NOMO-1 treated with DMSO at 0.1 percent for 48 hours (cell line): ENCODE data around the gene DLG3.
A peak's percentile ranks its signal among the peaks of the same experiment; 100 is the strongest.
"Not testable (repeated sequence)": the region's sequence is repeated elsewhere in the genome, so short reads cannot be mapped to it uniquely, and the experiment has no call there.

Experiments
- DNase-seq: peaks from one replicate; lab custom pipeline; 2025; ENCODE audit not compliant: unreplicated experiment; lab: John Stamatoyannopoulos, UW

DLG3 gene

DNA sequence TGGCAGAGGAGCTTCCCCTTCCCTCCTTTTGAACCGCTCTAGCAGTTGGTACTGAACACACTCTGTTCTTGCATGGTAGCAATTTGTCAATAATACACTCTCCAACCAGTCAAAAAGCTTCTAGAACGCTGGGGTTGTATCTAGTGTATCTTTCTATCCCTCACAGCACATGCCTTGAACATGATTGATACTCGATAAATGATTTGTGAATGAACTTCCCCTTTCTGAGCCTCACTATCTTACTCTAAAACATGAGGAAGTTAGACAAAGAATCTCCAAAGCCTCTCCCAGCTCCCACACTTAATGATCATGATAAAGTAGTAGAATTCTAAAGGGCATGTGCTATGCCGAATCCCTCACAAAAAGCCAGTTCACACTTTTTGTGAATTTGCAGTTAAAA is 64.4 kb downstream of the DLG3 start:
- DNase-seq, result peak; percentile 5

DNA sequence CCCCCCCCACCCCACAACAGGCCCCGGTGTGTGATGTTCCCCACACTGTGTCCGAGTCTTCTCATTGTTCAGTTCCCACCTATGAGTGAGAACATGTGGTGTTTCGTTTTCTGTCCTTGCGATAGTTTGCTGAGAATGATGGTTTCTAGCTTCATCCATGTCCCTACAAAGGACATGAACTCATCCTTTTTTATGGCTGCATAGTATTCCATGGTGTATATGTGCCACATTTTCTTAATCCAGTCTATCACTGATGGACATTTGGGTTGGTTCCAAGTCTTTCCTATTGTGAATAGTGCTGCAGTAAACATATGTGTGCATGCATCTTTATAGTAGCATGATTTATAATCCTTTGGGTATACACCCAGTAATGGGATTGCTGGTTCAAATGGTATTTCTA is 70.6 kb downstream of the DLG3 start:
- DNase-seq, result not testable (repeated sequence)

DNA sequence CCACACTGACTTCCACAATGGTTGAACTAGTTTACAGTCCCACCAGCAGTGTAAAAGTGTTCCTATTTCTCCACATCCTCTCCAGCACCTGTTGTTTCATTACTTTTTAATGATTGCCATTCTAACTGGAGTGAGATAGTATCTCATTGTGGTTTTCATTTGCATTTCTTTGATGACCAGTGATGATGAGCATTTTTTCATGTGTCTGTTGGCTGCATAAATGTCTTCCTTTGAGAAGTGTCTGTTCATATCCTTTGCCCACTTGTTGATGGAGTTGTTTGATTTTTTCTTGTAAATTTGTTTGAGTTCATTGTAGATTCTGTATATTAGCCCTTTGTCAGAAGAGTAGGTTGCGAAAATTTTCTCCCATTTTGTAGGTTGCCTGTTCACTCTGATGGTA is 71.1 kb downstream of the DLG3 start:
- DNase-seq, result not testable (repeated sequence)

DNA sequence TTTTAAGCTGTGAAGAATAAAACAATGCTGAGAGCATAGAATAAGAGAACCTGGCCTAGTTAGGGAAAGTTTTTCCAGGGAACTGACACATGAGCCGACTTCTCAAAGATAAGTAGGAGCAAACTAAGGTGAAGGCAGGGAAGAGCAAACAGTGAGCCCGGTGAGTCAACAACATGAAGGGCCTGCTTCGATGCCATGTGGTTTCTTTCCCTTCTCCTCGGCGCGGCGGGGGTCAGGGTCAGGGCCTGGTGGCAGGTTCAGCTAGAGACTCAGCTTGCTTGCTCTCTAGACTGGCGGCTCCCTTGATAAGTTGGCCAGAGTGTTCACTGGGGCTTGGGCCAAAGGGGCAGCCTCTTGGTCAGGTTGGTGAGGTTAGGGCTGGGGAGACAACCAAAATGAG is 81.1 kb downstream of the DLG3 start:
- no peak for DNase-seq

DNA sequence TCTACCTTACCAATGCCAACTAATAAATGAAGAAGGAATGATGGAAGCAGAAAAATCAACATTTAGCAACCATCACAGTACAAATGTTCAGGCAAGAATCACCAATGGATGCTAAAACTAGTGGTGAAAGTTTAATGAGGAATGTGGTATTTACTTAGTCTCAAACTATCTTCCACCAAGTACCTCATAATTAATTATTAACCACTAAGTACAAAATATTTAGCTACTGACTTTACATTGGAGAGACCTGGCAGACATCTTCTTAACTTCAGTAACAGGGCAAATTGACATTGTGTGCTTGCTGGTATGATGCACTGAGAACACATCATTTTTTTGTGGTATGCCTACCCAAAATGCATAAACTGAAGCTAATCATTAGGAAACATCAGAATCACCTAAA is 82.4 kb downstream of the DLG3 start:
- DNase-seq, result no peak

DNA sequence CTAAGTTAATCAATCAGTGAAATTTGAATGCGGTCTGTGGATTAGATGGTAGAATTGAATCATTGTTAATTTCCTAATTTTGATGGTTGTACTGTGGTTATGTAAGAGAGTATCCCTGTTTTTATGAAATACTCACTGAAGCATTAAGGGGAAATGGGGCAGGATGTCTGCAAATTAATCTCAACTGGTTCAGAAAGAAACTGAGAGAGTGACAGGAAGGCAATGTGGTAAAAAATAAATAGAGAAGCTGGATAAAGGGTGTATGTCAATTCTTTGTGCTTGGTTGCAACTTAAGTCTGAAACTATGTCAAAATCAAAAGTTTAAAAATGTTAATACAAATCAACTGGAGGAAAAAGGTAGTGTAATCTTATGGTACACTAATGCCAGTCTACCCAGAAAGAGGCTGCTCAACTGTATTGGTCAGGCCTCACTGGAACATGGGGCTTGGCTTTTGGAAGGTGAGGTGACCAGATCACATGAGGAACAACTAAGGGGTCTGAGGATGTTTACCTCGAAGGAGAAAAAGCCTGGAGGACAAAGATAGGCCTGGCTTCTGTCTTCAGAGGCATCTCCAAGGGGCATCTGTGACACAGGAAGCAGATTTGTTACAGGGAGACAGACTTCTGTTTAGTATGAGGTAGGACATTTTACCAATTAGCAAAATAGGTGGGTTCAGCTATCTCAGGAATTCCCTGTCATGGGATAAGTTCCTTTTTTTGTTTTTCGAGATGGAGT is 83.1 kb downstream of the DLG3 start:
- no peak for DNase-seq

DNA sequence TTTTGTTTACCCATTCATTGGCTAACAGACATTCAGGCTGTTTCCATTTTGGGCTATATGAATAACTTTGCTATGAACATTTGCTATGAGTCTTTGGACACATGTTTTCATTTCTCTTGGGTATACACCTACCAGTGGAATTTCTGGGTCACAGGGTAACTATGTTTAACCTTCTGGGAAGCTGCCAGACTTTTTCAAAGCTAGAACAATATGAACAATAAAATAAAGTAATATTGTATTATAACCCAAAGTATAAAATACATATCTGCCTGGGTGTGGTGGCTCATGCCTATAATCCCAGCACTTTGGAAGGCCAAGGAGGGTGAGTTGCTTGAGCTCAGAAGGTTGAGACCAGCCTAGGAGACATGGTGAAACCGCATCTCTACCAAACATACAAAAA is 90.6 kb downstream of the DLG3 start:
- DNase-seq, result no peak

DNA sequence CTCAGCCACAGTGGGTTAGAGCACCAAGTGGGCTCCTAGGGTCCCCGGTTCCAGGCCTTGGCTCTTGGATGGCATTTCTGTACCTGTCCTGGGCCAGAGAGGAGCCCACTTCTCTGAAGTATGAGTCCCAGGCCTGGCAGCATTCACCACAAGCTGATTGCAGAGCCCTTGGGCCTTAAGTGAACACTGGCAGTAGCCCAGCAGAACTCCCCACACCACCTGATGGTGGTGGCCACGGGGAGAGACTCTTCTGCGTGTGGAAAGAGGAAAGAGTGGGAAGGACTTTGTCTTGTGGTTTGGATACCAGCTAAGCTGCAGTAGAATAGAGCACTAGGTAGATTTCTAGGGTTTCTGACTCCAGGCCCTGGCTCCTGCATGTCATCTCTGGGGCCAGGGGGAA is 104.8 kb downstream of the DLG3 start:
- no peak for DNase-seq

DNA sequence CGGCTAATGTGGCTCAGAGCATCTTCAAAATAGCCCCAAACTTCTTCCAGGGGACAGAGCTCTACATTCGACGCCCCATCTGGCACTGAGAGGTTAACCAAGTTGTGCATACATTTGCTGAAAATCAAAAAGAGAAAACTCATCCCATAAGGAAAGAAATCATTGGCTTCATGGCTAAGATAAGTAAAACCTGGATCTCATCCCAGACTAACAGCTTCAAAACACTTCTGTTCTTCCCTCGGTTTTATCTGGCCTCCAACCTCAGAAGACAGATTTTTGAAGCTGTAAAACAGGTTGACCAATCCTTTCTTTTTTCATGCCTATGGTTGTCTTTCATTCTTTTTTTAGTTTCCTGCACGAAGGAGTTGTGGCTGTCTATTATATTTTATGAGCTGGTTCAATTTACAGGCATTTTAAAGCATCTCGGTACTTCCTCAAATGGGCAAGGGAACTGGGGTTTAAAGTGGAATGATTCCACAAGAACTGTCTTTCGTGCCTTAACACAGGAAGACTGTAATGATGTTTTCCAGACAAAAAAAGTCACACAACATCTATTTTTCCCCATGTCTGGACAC is 107.6 kb downstream of the DLG3 start:
- peak; percentile 54 for DNase-seq

DNA sequence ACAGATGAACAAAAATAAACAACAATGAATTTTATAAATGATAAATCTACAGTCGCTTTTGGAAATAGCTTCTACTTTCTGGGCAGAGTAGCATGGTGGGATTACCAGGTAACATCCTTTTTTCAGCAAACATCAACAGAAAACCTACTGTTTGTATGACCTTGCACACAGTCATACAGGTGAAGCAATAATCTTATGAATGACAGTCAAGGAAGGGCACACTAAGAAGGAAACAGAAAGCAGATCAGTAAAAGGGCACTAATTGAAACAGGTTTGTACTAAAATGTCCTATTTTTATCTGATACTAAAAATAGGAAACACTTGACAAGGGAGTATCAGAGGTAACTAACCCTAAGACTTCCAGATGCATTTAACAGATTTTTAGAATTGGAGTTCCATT is 108.9 kb downstream of the DLG3 start:
- DNase-seq, result peak; percentile 6

DNA sequence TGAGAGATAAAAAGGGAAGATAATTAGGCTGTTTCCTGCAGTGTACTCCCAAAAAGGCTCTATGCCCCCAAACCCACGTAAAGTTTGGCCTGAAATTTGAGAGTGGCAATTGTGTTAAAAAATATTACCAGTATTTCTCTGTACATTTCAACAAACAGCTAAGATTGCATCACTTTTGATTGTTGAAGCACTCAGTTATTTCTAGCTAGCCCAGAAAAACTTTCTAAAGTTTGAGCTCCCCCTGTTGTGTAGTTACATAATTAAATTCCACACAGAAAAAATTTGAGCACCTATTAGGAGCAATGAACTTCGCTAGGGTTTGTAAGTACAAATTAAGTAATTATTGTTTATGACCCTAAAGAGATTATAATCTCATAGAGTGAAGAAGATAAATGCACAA is 109.4 kb downstream of the DLG3 start:
- peak; percentile 40 for DNase-seq

DNA sequence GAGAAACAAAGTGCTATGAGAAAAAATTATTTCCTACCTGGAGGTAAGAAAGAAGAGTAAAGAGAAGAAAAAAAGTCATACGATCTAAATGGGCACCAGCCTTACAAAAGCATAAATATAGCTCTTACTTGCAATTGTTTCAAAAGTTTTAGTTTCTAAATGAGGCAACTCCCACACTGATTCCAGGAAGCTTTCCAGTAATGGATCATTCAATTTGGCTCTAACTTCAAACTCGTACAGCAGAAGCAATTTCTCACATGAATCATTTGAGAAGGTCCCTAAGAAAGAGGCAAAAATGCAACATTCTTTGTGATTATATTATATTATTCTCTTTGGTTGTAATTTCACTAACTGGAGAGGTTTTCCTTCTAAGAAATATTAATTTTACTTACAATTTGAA is 109.9 kb downstream of the DLG3 start:
- no peak for DNase-seq

DNA sequence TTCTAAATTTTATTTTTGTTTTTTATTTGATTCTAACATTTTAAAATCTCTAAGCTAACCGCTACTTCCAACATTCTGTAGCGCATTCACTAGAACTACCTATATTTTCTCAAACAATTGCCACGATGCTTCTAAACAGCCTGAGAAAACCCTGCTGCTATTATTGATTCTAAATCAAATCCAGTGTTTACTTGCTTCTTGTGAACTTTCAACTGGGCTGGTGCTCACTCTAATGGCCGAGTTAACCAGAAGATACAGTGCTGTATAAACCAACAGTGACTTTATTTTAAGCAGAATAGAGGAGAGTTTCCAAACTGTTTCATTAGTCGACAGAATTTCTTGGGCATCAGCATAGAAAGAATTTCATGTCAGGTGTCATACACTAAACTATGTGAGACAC is 110.3 kb downstream of the DLG3 start:
- no peak for DNase-seq
